Fibroblast of mammary gland (primary cell): ENCODE data around the gene MROH9.

Source experiments
- DNase-seq: peaks from one replicate; pipeline ENCODE4 v3.0.0-alpha.2; 2010; ENCODE audit warnings: low read depth
- H3K4me3 ChIP-seq: 2 replicates; pipeline ENCODE4 v1.5.1; 2011; ENCODE audit warnings: low read depth, mild to moderate bottlenecking, low read length, moderate library complexity; ENCODE audit not compliant: control insufficient read depth
- TF ChIP-seq, protein P1 (sequence below): conservative IDR thresholded peaks from 2 replicates; pipeline ENCODE4 v1.5.1; 2011; ENCODE audit warnings: low read depth, low read length, inconsistent platforms; ENCODE audit not compliant: control insufficient read depth, insufficient read depth

The MROH9 gene

DNA sequence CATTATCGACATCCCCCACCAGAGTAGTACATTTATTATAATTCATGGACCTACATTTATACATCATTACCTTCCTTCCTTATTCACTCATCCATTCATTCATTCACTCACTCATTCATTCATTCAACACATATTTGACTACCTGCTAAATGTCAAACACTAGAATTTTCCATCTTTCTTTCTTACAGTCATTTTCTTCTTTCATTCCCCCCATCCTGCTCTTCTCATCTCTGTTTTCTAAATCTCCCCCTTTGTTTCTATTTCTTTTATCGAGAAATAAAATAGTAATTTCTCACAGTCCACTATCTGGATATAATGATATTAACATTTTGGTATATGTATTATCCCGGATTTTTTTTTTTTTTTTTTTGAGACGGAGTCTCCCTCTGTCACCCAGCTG is 127.6 kb downstream of the MROH9 start:
- no peak overlapping the region for H3K4me3 ChIP-seq

DNA sequence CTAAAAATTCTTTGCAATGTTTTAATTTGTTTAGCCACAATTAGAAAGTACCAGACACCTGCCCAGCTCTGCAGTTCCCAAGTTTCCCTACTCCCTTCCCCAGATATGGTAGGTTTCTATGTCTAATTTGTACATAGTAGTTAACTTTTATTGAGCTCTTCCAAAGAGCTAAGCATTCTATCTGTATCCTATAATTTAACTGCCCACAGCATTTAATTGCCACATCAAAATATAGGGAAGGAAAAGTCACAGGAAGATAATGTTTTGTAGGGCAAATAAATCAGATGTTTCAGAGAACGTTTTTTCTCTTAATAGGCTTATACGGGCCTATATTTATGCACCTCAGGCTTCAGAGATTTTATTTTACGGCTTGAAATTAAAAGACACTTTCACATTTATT is 139.7 kb downstream of the MROH9 start:
- no peak for DNase-seq
- H3K4me3 ChIP-seq, result no peak overlapping the region
- TF ChIP-seq, protein P1, sequence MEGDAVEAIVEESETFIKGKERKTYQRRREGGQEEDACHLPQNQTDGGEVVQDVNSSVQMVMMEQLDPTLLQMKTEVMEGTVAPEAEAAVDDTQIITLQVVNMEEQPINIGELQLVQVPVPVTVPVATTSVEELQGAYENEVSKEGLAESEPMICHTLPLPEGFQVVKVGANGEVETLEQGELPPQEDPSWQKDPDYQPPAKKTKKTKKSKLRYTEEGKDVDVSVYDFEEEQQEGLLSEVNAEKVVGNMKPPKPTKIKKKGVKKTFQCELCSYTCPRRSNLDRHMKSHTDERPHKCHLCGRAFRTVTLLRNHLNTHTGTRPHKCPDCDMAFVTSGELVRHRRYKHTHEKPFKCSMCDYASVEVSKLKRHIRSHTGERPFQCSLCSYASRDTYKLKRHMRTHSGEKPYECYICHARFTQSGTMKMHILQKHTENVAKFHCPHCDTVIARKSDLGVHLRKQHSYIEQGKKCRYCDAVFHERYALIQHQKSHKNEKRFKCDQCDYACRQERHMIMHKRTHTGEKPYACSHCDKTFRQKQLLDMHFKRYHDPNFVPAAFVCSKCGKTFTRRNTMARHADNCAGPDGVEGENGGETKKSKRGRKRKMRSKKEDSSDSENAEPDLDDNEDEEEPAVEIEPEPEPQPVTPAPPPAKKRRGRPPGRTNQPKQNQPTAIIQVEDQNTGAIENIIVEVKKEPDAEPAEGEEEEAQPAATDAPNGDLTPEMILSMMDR, result no peak

More for the DNA sequence above, 127.6 kb downstream of the MROH9 start:
- TF ChIP-seq, protein P1, result no peak
- DNase-seq, result no peak

DNA sequence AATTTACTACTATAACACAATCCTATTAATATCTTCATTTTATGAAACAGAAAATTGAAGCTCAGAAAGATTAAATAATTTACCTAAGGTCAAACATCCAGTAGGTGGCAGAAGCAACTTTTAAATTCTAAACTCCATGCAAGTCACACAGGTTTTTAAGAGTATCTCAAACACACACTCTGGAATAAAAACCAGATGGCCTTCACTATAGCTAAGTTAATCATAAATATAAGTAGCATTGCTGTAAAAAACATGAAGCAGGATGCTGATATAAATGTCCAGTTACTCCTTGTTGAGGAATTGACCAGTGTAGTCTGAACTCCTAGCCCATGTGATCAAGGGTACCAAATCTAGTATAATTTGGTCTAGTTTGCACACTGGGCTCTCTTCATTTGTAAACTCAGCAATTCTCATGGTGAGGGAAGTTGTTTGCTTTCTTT is 146.0 kb downstream of the MROH9 start:
- TF ChIP-seq, protein P1, result peak; percentile 53
- DNase-seq, result peak; percentile 81
- H3K4me3 ChIP-seq, result no peak overlapping the region

DNA sequence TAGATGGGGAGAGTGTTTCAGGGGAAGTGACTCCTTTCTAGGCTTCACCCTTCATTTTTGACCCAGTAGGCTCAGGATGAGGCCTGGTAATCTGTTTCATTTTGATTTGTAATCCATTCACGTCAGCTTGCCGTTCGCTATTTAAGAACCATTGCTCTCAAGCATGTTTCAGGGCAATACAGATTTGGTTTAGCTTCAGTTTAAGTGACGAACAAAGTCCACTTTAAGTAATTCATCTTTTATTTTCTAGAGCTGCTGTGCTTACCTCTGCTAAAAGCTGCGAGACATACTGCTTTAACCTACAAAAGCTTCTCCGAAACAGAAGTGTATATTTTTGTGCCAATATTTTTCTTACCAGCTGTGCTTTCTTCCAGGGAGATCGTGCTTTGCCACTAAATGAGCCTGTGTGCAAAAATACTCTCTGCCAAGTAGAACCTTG is 146.4 kb downstream of the MROH9 start:
- no peak overlapping the region for H3K4me3 ChIP-seq
- TF ChIP-seq, protein P1, result no peak
- DNase-seq, result peak; percentile 14

DNA sequence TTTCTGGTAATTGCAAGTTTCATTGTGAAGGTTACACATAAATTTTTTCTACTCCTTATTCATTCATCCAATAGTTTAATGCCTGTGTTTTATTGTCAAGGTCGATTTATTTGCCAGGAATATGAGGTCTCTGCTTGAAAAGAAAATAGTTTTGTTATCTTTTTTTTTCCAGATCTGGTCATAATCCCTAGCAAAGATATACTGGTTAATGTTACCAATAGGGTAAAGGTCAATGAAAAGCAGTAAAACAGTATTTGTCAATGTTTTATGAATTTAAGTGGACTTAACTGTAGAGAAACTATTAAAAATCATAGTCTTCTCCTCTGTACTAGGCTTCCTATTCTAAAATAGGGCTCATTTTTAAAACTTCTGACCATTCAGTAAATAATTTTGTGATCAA is 147.3 kb downstream of the MROH9 start:
- H3K4me3 ChIP-seq, result no peak overlapping the region
- no peak for DNase-seq
- TF ChIP-seq, protein P1, result no peak

DNA sequence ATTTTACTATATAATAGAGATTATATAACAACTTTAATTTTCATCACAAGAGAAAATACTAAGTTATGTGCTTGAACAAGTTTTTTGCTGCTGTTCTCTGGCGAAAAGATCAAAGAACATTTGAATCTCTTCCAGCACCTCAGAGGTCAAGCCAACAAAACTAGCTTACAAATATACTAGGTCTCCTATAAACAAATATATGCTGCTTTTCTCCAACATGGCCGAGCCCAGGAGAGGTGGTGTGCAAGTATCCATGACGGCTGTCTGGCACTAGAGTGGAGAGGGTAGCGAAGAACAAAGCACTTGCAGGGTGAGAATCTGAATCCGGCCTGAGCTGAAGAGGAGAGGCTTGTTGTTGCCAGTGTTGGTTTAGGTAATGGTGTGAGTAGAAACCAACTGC is 147.9 kb downstream of the MROH9 start:
- TF ChIP-seq, protein P1, result no peak
- H3K4me3 ChIP-seq, result no peak overlapping the region
- no peak for DNase-seq

DNA sequence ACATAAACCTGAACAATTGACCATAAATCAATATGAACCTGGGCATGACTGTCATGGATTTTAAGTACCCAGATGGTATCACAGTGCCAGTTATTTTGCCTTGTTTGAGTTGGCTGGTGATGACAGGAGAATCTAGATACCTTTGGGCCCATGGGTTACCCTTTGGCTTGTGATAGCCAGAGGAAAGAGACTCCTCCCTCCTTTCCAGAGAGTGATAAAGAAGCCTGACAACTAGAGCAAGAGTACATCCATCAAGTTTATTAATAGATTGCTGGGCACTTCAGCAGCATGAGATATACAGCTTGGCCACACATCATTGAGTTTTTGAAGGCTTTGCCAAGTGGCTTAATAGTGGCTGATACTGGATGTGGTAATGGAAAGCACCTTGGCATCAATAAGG is 148.8 kb downstream of the MROH9 start:
- TF ChIP-seq, protein P1, result no peak

More for the DNA sequence above, 148.8 kb downstream of the MROH9 start:
- DNase-seq, result no peak
- H3K4me3 ChIP-seq, result no peak overlapping the region
